Mucosa of gallbladder (tissue), 1 donor: ENCODE measurements around the gene DNAJB11. TPM values are rescaled to one million over a fixed set of nuclear protein-coding genes. Genes with fewer than 3 reads are reported as not detected.
A peak's percentile ranks its signal among the peaks of the same experiment; 100 is the strongest.

Source experiments
- DNase-seq: peaks from one replicate; pipeline ENCODE4 v3.0.0-alpha.2; 2020; ENCODE audit warnings: low spot score
- total RNA-seq: library from RNA; stranded (reverse); gene quantifications from one replicate; pipeline ENCODE4 v1.2.1, GENCODE V29; 2021
- donor health status: DM: no; HTN: no; CAD: no.

The DNAJB11 gene
- total RNA-seq, 1 donor from 2014 or later, result 48.1 TPM

GRCh38 chr3:186596568-186597287 lies 26.2 kb downstream of the DNAJB11 start:
- DNase-seq, result no peak

DNA sequence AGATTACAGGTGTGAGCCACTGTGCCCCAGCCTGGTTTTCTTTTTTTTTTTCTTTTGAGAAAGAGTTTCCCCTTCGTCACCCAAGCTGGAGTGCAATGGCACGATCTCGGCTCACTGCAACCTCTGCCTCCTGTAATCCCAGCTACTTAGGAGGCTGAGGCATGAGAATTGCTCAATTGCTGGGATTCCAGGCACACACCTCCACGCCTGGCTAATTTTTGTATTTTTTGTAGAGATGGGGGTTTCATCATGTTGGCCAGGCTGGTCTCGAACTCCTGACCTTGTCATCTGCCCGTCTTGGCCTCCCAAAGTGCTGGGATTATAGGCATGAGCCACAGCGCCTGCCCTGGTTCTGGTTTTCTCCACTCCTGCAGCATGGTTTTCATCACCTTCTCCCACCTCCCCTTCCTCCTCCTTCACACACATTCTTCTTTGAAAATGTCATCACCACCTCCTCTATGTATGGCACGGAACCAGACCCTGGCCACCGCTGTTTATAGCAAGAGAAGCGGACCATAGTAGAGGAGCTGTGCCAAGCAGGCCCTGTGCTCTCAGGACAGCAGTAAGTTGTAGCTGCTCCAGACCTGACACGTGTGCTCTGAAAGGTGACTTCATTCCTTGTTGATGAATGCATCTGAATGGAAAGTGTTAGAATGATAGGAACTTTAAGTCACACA lies 27.7 kb downstream of the DNAJB11 start:
- DNase-seq, result no peak

DNA sequence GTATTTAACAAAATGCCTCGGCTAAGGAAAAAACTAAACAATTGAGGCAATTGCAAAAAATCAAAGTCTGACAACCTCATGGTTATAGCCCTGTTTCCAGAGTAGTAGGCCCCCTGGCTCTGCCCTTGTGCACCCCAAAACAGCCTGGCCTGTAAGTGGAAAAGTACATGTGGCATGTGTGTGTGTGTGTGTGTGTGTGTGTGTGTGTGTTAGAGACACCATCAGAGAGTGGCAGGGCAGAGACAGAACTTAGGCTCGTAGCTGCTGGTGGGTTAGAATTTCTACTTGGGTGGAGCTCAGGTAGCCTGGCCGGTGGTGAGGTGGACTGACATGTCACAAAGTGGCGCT lies 28.2 kb downstream of the DNAJB11 start:
- no peak for DNase-seq

- DNase-seq, result no peak
Observed at GRCh38 chr3:186599142-186599784, 28.7 kb downstream of the DNAJB11 start.

DNA sequence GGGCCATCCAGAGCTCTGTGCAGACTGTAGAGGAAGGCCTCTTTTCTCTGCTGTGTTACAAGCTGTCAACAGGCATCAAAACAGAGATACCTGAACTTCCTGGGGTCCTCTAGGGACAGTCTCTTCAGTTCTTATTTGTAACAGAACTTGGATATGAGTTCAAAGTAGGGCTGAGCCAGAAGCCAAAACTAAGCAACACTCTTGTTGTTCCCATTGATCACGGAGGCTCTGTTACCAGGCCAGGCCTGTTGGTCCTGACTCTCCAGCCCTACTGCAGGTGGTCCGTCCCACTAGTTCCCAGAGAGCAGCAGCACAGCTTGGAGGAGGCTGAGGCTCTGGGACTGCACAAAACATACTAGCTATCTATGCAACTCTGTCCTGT lies 29.3 kb downstream of the DNAJB11 start:
- DNase-seq, result no peak

DNA sequence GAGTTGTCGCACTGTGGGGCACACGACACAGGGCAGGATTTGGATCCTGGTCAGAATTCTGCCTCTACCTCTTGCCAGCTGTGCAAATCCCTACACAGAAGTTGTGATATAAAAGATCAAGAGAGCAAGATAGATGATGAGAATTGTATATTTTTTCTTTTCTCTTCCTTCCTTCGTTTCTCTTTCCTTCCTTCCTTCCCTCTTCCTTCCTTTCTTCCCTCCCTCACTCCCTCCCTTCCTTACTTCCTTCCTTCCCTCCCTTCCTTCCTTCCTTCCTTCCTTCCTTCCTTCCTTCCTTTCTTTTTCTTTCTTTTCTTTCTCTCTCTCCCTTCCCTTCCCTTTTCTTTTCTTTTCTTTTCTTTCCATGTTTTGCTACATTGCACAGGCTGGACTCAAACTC lies 30.4 kb downstream of the DNAJB11 start:
- no peak for DNase-seq

DNA sequence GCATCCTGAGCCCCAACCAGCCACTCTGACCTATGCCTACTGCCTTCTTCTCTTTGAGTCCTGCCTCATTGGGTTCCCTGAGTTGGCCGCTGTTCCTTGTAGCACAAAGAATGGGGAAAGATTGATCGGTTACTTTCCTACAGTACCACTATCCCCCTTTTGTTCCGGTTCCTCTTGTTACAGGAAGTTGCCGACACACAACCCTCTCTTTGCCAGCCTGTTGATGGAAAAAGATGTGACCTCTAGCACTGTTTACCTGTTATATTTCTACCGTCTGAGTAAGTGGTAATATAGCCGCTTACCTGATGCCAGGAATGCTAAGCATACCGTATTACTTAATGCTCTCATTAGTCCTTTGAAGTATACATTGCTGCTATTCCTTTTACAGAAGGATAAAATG lies 32.6 kb downstream of the DNAJB11 start:
- no peak for DNase-seq

GRCh38 chr3:186605078-186605477 lies 34.6 kb downstream of the DNAJB11 start:
- DNase-seq, result no peak

DNA sequence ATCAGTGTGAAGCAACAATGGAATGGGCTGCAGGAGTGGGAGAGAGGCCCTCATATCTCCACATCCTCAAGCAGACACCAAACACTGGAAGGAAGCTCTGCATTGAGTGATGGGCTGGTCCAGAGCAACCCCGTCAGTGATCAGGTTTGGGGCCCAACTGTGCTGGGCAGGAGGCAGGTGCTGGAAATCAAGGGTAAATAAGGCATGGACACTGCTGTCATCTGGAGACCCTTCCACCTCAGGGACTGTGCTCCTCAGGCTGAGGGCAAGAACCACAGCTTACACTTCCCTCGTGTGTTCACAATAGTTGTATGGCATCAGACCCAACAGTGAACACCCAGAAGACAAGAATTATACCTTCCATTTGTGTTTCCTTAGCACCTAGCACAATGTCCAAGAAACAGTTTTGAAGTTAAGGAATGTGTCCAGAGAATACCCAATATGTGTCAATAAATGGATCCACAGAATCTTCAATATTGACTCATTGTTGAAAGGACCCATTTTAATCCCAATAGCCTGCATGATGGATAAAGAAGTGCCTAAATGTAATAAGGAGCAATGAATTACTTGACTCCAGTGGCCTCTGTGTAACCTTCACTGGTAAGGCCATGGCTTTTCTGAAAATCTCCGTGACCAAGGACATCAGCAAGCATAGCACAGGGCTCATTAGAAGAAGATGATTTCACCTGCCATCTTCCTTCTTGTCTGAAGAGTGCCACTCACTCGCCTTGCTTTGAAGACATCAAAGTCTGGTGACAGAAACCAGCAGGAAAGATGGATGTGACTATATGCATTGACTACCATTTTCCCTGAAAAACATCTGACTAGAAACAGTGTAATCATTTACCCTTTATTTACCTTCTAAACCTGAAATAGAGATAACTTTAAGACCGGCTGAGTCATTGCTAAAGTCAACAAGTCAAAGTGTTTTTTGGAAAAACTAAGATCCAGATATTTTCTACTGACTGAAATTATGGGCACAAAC lies 35.3 kb downstream of the DNAJB11 start:
- no peak for DNase-seq

GRCh38 chr3:186608624-186609215 lies 38.2 kb downstream of the DNAJB11 start:
- DNase-seq, result no peak

DNA sequence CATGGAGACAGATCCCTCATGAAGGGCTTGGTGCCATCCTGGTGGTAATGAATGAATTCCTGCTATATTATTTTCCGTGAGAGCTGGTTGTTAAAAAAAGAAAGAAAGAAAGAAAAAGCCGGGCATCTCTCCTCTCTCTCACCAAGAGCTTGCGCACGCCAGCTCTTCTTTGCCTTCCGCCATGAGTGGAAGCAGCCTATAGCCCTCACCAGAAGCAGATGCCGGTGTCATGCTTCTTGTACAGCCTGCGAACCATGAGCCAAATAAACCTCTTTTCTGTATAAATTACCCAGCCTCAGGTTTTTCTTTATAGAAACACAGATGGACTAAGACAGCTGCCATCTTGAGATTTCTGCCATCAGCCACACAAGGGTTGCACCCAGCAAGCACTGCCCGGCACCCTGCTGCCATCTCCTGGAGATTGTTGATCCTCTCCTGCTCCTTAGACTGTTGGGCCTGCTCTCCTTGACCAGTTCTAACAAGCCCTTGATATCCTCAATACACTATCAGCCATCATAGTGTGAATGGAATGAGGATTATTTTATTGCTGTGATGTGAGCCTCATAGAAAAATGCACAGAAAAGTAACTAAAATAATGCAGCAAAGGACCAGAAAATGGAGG lies 38.8 kb downstream of the DNAJB11 start:
- peak; percentile 56 for DNase-seq

DNA sequence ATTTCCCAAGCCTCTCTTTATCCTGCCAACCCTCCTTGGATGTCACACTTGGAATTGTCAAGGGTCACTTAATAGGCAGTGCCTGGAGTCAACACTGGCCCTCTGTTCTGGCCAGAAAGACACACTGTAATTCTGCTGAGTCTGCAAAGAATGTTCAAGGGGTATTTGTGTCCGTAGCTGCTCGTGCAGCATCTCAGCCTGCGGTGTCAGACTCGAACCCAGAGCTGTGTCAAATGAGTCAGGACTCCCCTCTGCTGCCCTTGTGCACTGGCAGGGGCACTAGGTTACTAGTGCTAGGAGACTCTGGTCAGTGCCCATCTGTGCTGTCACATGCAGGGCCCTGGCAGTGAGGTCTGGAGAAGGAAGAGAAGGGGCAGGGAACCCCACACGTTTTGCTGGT lies 41.5 kb downstream of the DNAJB11 start:
- no peak for DNase-seq

DNA sequence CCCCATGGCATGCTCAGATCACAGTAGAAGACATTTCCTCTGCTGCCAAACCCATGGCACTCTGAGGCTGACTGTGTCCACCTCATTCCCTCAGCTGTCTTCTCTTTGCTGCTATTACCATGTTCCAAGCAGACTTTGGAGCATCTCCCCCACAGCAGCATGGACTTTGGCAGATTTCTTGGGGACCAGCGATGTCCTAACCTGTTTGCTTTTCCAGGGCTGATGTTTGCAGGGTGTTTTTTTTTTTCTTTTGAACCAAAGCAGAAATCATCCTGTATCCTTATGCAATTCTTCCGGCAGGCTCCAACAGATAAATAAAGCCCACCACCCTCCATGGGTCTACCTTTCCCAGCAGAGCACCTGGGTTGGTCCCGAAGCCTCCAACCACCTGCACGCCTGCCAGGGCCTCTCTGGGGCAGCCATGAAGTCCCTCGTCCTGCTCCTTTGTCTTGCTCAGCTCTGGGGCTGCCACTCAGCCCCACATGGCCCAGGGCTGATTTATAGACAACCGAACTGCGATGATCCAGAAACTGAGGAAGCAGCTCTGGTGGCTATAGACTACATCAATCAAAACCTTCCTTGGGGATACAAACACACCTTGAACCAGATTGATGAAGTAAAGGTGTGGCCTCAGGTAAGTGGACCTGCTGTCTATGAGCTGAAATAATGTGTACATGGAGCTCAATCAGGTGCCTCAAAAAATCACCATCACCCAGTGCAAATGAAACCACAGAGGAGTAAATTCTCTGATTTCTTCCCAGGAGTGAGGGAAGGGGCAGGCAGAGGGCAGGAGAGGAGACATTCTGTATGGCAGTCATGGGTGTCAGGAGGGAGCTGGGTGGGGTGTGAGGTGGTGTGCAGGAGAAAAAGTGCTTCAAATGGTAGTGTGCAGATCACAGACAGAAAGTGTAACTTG lies 42.5 kb downstream of the DNAJB11 start, which contains the start of gene AHSG:
Gene AHSG, plus strand, starts transcription at position 340 of the 916 bp plus-strand sequence. Its CDS starts 82 bp downstream, at position 422.
- DNase-seq, result no peak

DNA sequence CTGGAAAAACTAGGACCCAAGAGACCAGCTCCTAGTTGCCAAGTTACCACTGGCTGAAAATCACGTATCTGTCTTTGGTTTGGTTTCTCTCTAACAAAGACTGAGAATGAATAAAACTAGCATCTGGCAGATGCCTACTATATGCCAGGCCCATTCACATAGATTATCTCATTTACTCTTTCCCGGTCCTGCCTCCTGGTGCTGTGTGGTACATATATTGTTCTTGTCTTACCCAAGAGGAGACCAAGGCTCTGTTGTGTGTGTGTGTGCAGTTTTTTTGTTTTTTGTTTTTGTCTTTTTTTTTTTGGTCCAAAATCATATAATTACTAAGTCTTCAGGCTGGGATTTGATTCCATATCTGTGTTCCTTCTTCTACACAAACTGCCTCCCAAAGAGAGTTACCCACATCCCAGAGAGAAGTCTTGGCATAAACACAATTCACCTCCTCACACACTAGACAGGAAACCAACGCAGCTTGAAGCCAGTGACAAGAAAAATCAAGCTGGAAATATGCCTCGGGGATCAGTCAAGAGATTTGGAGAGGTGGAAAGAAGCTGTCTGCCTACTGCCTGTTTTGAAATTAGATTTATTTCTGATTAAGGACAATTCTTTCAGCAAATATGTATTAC lies 43.2 kb downstream of the DNAJB11 start:
- DNase-seq, result no peak

- no peak for DNase-seq
Observed at GRCh38 chr3:186614266-186614596, 43.7 kb downstream of the DNAJB11 start.

DNA sequence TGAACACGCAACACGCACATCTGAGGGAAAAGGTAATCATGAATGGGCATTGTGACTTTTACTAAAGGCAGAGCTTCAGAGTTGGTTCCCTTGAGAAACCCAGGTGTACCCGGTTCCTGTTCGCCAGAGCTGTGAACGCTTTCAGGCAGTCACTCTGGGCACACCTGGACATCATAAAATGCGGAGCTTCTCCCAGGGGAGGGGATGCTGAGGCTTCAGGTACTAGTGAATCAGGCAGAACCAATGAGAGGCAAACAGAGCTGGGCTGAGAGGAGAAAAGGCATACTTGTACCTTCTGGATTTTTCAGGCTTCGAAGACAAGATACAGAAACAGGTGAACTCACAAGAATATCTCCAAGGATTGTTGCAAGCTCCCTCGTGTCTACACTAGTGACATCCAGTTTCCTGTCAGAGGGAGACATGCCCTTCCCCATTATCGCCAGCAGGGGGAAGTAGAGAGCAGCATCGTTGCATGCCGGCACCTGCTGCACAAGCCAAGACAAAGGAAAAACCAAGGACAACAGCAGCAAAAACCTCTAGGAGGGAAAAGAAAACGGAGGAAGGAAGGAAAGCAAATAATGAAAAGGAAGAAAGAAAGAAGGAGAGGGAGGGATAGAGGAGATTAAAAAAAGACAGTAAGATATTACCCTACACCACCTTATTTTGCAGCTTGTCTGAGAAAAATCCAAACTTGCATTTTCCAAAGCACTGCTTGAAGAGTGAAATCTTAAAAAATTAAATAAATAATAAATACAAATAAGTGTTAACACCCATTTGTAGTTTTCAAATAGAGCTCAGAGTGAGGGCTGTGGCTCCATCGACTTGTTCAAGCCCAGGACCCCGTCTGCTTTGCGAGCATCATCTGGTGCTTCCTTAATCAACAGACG lies 44.3 kb downstream of the DNAJB11 start:
- peak; percentile 81 for DNase-seq

DNA sequence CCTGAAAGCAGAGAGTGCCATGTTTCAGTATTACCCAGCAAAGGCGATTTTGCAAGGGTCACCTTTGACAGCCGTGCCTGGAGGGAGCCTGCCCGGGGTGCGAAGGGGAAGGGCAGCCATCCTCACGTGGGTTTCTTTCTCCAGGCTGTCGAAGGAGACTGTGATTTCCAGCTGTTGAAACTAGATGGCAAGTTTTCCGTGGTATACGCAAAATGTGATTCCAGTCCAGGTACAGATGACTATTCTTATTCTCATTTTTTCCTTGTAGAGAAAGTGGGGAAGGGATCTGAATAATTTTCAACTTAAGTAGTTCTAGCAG lies 45.7 kb downstream of the DNAJB11 start:
- DNase-seq, result no peak
